ENCODE measurements around the gene CORO2A. TPM values are rescaled to one million over a fixed set of nuclear protein-coding genes. Genes with fewer than 3 reads are reported as not detected.

CORO2A gene
- total RNA-seq, 1 experiment from 2014 or later, result 15.8 TPM

- H2BK5ac ChIP-seq (ENCODE audit: insufficient read length, low read length), result no peak overlapping the region
- no peak overlapping the region for H3K4me3 Mint-ChIP-seq
- H3K27ac Mint-ChIP-seq, result no peak overlapping the region
- WGBS (ENCODE audit: extremely low coverage, insufficient read length, low lambda C conversion rate), result no CpG with 5 or more reads among the region's 6 CpGs
- H3K9me3 ChIP-seq (ENCODE audit: control insufficient read depth, low read depth, low read length), result no peaks in the 10 kb centered on the region
- H3K36me3 Mint-ChIP-seq (ENCODE audit: insufficient read depth in 1 of 3, low read depth in 3 of 3), result peaks cover 0 to 1% (median 0%) of the 10 kb centered on the region in 3 experiments; a peak in 1 of 7 replicates
- H3K4me1 Mint-ChIP-seq, result peaks cover 24 to 26% of the 10 kb centered on the region in 2 experiments
- no peak overlapping the region for H2AK5ac ChIP-seq (ENCODE audit: insufficient read length, low read length)
- no peak overlapping the region for H2BK15ac ChIP-seq (ENCODE audit: low read depth, low read length)
- peaks cover 9% of the 10 kb centered on the region; the same call in 1 of the 2 replicates for H3K79me2 ChIP-seq (ENCODE audit: insufficient read depth, low read length)
- H3K4me2 ChIP-seq (ENCODE audit: insufficient read depth, insufficient read length, low read length), result no peak overlapping the region
- no peak overlapping the region for H3K14ac ChIP-seq (ENCODE audit: insufficient read depth, low read length)
- H3K56ac ChIP-seq (ENCODE audit: insufficient read length, low read depth, low read length), result no peak overlapping the region
- no peaks in the 10 kb centered on the region for H4K20me1 ChIP-seq (ENCODE audit: control insufficient read depth, insufficient read depth, insufficient read length)
- no peak overlapping the region for H3K4ac ChIP-seq (ENCODE audit: low read depth, low read length)
- no peaks in the 10 kb centered on the region for H3K23me2 ChIP-seq (ENCODE audit: insufficient read length, low read depth, low read length, poor library complexity, severe bottlenecking)
- H3K23ac ChIP-seq (ENCODE audit: insufficient read length, low read depth, low read length), result no peak overlapping the region
- no peak overlapping the region for H2BK120ac ChIP-seq (ENCODE audit: low read depth, low read length, poor library complexity, severe bottlenecking)
- no peak overlapping the region for H3K27ac ChIP-seq (ENCODE audit: insufficient read length, low read depth, low read length)
- peaks cover 2% of the 10 kb centered on the region; the same call in 1 of the 2 replicates for H3K27me3 Mint-ChIP-seq (ENCODE audit: low read depth)
- H3K9me3 Mint-ChIP-seq, result no peaks in the 10 kb centered on the region
- H3K79me1 ChIP-seq (ENCODE audit: insufficient read depth, low read depth, low read length, poor library complexity, severe bottlenecking), result no peaks in the 10 kb centered on the region
- H3T11ph ChIP-seq (ENCODE audit: low read length), result no peak overlapping the region
- H2BK12ac ChIP-seq (ENCODE audit: insufficient read length, low read depth, low read length), result no peak overlapping the region
- no peak overlapping the region for H2BK20ac ChIP-seq (ENCODE audit: low read depth, low read length, poor library complexity, severe bottlenecking)
- no peak overlapping the region for H3K18ac ChIP-seq (ENCODE audit: insufficient read length, low read depth, low read length)
- no peak for TF ChIP-seq CTCF (conservative IDR thresholded peaks at IDR 0.05)
- no peak overlapping the region for H3K9ac ChIP-seq (ENCODE audit: extremely low read depth, insufficient read length, low read length)
- no peak overlapping the region for H4K91ac ChIP-seq (ENCODE audit: insufficient read length, low read depth, low read length)
- no peaks in the 10 kb centered on the region; the same call in 1 of the 2 replicates for H3K4me1 ChIP-seq (ENCODE audit: insufficient read depth, low read length)
- H3K27me3 ChIP-seq (ENCODE audit: insufficient read depth, low read length), result no peaks in the 10 kb centered on the region
- no peak overlapping the region for H4K8ac ChIP-seq (replicated peaks; ENCODE audit: insufficient read length, low read depth, low read length)
- no peak for DNase-seq
- no peak overlapping the region for H4K5ac ChIP-seq (ENCODE audit: insufficient read length, low read depth, low read length)
- no peak overlapping the region for H2AFZ ChIP-seq (ENCODE audit: low read length)
Observed at GRCh38 chr9:98184326-98184725, 8.1 kb downstream of the CORO2A start.
